Left ventricle myocardium inferior (tissue), 1 donor: ENCODE data around the gene AQP11. TPM values are rescaled to one million over a fixed set of nuclear protein-coding genes. Genes with fewer than 3 reads are reported as not detected.

Source experiments
- DNase-seq: peaks from one replicate; pipeline ENCODE4 v3.0.0-alpha.2; 2020
- H3K27ac ChIP-seq: fragments of 200-600 bp; replicated peaks from 2 replicates; pipeline ENCODE4 v1.8.0; 2021
- H3K27me3 ChIP-seq: fragments of 200-600 bp; 2 replicates; pipeline ENCODE4 v1.8.0; 2021; ENCODE audit warnings: low read depth
- H3K36me3 ChIP-seq: fragments of 200-600 bp; 2 replicates; pipeline ENCODE4 v1.8.0; 2021
- H3K4me1 ChIP-seq: fragments of 200-600 bp; 2 replicates; pipeline ENCODE4 v1.8.0; 2021
- H3K4me3 ChIP-seq: fragments of 200-600 bp; 2 replicates; pipeline ENCODE4 v1.8.0; 2021; ENCODE audit warnings: mild to moderate bottlenecking, moderate library complexity
- H3K9me3 ChIP-seq: fragments of 200-600 bp; replicated peaks from 2 replicates; pipeline ENCODE4 v1.8.0; 2021
- intact Hi-C: fragments of 100-400 bp; cut with micrococcal nuclease; formaldehyde crosslinking; loops from one replicate; pipeline ENCODE4 v1.11.0; 2022
- total RNA-seq: library from RNA; stranded (reverse); fragmentation: NEBNext Ultra II Directional; extraction: Animal tissue kit (Norgen Biotek cat#: 25700); gene quantifications from one replicate; pipeline ENCODE4 v1.2.1, GENCODE V29; 2021
- TF ChIP-seq, protein P1 (sequence below): fragments of 200-600 bp; IDR thresholded peaks from 2 replicates; pipeline ENCODE4 v1.8.0; 2021; ENCODE audit warnings: antibody characterized with exemption, mild to moderate bottlenecking, borderline replicate concordance
- donor health status: DM: no; HTN: yes; CAD: no; lungs with severe emphysema.

AQP11 gene
- total RNA-seq, 1 donor from 2014 or later, result 0.69 TPM

DNA sequence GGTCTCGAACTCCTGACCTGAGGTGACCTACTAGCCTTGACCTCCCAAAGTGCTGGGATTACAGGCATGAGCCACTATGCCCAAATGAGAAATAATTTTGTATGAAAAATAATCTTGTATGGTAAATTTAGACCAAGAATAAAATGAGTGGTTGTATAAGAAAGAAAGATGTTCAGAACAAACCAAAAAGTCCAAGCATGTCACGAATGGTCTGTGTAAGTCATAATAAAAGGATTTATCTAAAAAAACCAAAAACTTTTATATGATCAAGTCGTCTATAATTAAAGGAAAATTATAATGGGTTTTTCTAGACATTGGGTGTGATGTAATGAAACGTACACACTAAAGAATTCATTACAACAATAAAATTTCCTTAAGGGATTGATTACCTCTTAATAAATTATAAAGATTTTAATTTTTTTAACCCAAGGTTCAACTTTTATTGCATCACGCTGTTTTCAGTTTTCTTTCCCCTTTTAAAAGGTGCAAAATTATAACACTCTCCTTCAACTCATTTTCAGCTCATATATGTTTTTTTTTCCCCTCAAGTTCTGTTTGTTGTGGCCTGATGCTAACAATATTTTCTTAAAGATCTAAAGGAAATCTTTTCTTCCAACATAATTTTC lies 8.9 kb upstream of the AQP11 start:
- TF ChIP-seq, protein P1, sequence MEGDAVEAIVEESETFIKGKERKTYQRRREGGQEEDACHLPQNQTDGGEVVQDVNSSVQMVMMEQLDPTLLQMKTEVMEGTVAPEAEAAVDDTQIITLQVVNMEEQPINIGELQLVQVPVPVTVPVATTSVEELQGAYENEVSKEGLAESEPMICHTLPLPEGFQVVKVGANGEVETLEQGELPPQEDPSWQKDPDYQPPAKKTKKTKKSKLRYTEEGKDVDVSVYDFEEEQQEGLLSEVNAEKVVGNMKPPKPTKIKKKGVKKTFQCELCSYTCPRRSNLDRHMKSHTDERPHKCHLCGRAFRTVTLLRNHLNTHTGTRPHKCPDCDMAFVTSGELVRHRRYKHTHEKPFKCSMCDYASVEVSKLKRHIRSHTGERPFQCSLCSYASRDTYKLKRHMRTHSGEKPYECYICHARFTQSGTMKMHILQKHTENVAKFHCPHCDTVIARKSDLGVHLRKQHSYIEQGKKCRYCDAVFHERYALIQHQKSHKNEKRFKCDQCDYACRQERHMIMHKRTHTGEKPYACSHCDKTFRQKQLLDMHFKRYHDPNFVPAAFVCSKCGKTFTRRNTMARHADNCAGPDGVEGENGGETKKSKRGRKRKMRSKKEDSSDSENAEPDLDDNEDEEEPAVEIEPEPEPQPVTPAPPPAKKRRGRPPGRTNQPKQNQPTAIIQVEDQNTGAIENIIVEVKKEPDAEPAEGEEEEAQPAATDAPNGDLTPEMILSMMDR, result no peak
- Histone ChIP-seq H3K36me3 (no peaks in the 10 kb centered on the region), H3K27me3 (no peaks in the 10 kb centered on the region), H3K27ac (no peak overlapping the region), H3K4me1 (no peaks in the 10 kb centered on the region), H3K9me3 (peaks cover 13% of the 10 kb centered on the region), H3K4me3 (no peak overlapping the region)
- DNase-seq, result no peak
- intact Hi-C loops, result no loop called here

DNA sequence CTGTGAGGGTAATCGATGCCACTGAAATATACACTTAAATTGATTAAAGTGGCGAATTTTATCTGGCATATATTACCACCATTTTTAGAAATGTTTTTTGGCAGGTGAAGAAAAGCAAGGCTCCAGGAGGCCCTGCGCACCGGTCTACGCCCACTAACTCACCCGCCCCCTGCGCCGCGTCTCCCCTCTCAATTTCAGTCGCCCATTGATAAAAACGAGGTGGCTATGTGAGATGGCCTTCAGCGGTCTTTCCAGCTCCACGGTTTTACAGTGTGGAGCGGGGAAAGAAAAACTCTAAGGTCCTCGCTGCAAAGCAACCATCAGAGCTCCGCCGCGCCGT lies 602 bp upstream of the AQP11 start:
- intact Hi-C loops, result no loop called here
- Histone ChIP-seq H3K9me3 (no peaks in the 10 kb centered on the region), H3K4me1 (peaks cover 25% of the 10 kb centered on the region), H3K27me3 (no peaks in the 10 kb centered on the region), H3K27ac (peak overlapping the region; percentile 79), H3K36me3 (no peaks in the 10 kb centered on the region), H3K4me3 (peak overlapping the region; percentile 78)
- TF ChIP-seq, protein P1, result no peak
- DNase-seq, result no peak

DNA sequence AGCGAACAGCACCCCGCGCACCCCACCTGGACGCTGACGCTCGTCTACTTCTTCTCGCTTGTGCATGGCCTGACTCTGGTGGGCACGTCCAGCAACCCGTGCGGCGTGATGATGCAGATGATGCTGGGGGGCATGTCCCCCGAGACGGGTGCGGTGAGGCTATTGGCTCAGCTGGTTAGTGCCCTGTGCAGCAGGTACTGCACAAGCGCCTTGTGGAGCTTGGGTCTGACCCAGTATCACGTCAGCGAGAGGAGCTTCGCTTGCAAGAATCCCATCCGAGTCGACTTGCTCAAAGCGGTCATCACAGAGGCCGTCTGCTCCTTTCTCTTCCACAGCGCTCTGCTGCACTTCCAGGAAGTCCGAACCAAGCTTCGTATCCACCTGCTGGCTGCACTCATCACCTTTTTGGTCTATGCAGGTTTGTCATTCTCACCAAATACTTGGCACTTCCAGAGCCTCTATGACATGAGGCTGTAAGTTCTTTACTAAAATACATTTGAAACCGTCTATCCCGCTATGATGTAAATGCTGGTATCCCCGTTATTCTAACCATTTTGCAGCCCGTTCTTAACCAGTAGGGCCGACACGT lies 535 bp downstream of the AQP11 start:
- intact Hi-C loops, result no loop called here
- TF ChIP-seq, protein P1, result no peak
- Histone ChIP-seq H3K27ac (peak overlapping the region; percentile 79), H3K9me3 (no peaks in the 10 kb centered on the region), H3K4me1 (peaks cover 25% of the 10 kb centered on the region), H3K36me3 (no peaks in the 10 kb centered on the region), H3K4me3 (peak overlapping the region; percentile 78), H3K27me3 (no peaks in the 10 kb centered on the region)
- peak; percentile 19 for DNase-seq

DNA sequence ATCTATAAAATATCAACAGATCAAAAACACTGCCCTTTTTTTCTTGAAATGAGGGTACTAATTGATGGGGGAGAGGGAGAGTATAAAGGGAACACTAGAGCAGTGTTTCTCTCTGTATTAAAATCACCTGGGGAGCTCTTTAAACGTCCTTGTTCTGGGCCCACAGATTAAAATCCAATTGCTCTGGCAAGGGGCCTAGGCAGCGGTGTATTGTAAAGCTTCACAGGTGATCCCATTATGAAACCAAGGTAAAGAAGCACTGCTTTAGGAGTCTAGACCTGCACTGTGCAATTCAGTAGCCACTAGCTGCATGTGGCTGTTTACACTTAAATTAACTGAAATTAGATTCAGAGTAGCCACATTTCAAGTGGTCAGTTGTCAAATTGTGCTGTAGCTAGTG lies 3.0 kb downstream of the AQP11 start:
- intact Hi-C loops, result no loop called here
- H3K9me3 ChIP-seq, result no peaks in the 10 kb centered on the region
- H3K4me1 ChIP-seq, result peaks cover 25% of the 10 kb centered on the region
- no peaks in the 10 kb centered on the region for H3K27me3 ChIP-seq
- no peak overlapping the region for H3K4me3 ChIP-seq
- H3K36me3 ChIP-seq, result no peaks in the 10 kb centered on the region
- no peak for DNase-seq
- TF ChIP-seq, protein P1, result no peak
- no peak overlapping the region for H3K27ac ChIP-seq

DNA sequence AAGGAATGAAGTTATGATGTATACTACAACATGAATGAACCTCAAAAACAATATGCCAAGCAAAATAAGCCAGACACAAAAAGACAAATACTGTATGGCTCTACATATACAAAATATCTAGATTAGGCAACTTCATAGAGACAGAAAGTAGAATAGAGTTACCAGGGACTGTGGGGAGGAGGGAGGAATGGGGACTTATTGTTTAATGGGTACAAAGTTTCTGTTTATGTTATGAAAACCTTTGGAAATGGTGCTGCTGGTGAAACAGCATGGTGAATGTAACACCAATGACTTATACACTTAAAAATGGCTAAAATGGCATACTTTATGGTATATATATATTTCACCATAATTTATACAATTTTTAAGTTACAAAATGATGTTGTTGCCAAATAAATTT lies 4.1 kb downstream of the AQP11 start:
- H3K36me3 ChIP-seq, result no peaks in the 10 kb centered on the region

More for the DNA sequence above, 4.1 kb downstream of the AQP11 start:
- no peak overlapping the region for H3K4me3 ChIP-seq
- H3K27me3 ChIP-seq, result no peaks in the 10 kb centered on the region
- no peak for DNase-seq
- peaks cover 17% of the 10 kb centered on the region for H3K4me1 ChIP-seq
- TF ChIP-seq, protein P1, result no peak
- no peak overlapping the region for H3K27ac ChIP-seq
- no peaks in the 10 kb centered on the region for H3K9me3 ChIP-seq
- intact Hi-C loops, result no loop called here
